Right renal cortex interstitium (tissue), 3 donors: ENCODE measurements around the gene GDF3. TPM values are rescaled to one million over a fixed set of nuclear protein-coding genes. Genes with fewer than 3 reads are reported as not detected.
"Not testable (repeated sequence)": the region's sequence is repeated elsewhere in the genome, so short reads cannot be mapped to it uniquely, and the experiment has no call there.

ENCODE experiments used
- DNase-seq, 3 donors: peaks; one replicate each; pipeline ENCODE4 v3.0.0-alpha.2; 2013; ENCODE audit warnings: low read depth in 3 of 3, low spot score in 2 of 3
- polyA plus RNA-seq, 3 donors: library from polyadenylated mRNA; unstranded; fragments of 120-200 nt; gene quantifications; one replicate each; pipeline ENCODE4 v1.2.1, GENCODE V29; 2013; ENCODE audit not compliant: insufficient read length in 3 of 3

GDF3 gene
- polyA plus RNA-seq, 3 donors, result 0.52 to 0.56 (median 0.55) TPM

DNA sequence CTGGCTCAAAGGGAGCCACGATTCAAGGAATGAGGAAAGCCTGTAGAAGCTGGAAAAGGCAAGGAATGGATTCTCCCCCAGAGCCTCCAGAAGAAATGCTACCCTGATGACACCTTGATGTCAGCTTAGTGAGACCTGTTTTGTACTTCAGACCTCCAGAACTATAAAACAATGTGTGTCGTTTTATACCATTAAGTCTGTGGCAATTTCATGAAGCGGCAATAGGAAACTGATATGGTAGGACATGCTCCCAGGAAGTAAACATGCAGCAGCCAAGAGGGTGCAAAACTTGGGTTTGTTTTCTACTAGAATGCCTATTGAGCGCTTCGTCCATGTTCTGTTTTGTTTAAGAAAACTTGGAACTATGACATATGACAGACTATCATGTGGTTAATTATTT is 27.4 kb downstream of the GDF3 start:
- DNase-seq, result no peak

DNA sequence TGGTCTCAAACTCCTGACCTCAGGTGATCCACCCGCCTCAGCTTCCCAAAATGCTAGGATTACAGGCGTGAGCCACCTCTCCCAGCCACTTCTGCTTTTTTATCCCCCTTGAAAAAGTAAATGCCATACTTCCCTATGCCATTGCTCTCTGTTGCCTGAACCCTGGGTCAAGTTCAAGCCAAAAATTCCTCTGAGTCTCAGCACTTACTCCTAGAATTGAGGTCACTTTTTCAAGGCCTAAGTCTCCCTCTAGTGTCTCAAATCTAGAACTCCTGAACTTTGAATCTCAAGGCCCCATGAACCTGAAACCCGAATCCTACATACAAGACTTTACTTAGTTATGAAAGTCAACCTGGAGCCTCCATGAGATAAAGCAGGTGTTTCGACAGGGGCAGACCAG is 28.4 kb downstream of the GDF3 start:
- no peak for DNase-seq

DNA sequence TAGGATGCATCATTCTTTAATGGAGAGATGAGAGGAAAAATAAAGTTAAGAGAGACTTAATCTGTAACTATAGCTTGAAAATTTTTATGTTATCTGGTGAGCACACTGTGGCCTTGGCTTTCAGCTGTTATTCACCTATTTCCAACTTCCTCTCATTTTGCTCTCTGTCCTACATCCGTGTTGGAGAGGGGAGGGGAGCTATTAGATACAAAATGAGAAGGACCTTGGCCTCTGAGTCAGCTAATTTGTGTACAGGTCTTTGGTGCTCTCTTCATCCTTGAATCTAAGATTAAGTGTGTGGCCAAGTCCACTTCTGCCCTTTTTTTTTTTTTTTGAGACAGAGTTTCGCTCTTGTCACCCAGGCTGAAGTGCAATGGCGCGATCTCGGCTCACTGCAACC is 29.0 kb downstream of the GDF3 start:
- no peak for DNase-seq

DNA sequence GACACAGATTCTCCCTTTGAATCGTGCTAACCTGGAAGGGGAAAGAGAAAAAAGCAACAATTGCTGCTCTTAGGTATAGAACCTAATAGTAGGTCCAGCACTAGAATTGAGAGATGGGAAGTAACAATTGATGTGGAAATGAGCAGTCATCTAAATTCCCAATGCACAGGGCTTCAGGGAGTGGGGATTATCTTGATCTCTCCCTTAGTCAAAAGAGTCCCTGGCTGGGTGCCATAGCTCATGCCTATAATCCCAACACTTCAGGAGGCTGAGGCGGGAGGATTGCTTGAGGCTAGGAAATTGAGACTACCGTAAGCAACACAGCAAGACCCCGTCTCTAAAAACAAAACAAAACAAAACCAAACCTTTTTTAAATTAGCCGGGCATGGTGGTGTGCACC is 33.8 kb downstream of the GDF3 start:
- DNase-seq, result no peak

DNA sequence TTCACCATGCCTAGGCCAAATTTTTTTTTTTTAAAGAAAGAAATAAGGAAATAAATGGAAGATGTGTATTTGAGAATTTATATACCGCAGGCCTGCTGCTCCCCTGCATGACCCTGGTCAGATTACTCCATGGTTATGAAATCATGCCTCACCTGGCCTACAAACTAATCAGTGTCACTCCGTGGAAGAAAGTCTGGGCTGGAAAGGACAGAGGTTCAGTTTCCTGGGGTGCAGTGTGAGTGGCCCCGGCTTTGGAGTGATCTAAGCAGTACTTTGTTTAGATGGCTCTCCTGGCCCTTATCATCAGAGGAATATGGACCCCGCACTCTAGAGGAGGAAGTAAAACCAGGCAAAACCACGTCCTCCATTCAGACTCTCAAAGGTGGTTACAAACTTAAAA is 39.5 kb downstream of the GDF3 start:
- DNase-seq, result no peak

DNA sequence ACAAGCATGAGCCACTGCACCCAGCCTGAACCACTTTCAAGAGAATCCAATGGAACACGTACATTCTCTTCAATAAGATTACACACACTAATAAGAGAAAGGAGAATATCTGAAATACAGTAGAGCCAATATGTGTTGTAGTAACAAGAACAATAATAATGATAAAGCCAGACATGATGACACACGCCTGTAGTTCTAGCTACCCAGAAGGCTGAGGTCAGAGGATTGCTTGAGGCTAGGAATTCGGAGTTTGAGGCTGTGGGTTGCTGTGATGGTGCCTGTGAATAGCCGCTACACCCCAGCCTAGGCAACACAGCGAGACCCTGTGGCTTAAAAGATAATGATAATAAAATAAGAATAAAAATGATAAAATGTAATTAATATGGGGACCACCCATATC is 45.5 kb downstream of the GDF3 start:
- DNase-seq, result no peak

DNA sequence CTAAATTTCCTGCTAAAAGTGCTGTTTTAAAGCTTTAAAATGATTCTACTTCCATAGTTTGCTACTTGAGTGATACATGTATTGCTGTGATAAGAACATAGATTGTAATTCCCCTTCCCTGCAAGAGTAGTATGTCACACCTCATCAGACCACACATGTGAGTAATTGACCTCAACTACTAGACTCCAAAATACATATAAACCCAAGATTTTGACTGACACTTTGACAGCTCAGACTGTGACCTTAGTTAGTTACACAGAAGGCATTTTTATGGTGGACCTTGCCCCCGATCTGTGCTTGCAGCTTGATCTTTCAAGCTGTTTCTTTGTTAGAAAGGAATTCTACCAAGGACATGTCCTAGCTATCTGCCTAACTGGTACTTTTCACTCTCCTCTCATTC is 48.5 kb downstream of the GDF3 start:
- DNase-seq, result no peak

DNA sequence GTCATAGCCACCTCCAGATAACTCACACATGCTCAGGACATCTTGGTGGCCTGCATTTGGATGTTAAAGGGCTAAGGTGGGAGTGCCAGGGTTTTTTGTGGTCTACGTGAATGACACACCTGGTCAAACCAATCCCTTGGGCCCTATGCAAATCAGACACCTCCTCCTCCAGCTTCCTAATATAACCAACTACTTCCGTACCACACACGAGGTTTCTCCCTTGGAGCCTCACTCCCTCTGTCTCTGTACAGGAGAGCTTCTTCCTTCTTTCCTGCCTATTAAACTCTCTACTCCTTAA is 49.4 kb downstream of the GDF3 start:
- no peak for DNase-seq

DNA sequence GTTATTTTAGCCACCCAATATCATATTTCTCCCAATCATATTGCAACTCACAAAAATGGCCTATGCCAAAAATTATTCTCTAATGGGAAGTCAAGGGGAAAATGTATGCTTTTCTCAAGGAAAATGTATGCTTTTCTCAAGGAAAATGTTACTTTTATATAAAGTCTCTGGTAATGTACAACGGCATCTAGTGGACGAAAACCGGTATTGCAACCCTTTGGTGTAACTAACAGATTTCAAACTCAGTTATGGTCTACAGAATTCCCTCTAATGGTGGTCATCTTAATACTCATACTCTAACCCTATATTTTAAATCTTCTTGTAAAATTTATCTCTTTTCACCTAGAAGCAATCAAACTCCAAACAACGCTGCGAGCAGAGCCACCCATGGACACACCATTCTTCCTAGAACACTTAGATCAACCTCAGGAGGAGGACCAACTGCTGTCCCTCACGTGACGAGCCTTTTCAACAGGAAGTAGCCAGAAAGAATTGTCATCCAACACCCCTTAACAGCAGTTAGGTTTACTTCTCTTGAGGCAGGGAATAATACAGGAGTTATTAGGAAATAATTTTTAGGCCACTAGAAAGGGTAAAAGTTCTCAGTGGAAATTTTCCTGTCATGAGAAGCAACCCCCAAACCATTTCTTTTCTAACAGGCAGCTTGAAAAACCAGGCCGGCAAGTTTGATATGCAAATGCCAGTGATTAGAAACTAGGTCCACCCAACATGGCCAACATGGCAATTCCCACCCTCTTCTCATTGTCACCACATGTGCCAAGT is 50.0 kb downstream of the GDF3 start:
- no peak for DNase-seq

DNA sequence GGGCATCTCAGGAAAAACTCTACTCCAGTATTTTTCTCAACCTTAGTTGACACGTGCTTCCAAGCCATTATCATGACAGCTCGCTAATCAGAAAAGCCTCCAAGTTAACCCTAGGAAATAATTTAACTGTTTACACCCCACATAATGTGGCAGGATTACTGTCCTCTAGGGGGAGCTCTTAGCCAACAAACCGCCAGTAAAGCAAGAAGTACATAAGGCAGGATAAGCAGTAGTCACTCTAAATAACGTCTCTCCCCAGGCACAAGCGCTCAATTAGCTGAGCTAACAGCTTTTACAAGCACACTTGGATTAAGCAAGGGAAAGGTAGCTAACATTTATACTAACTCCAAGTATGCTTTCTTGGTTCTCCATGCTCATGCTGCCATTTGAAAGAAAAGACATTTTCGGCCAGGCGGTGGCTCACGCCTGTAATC is 52.7 kb downstream of the GDF3 start:
- DNase-seq, result no peak

DNA sequence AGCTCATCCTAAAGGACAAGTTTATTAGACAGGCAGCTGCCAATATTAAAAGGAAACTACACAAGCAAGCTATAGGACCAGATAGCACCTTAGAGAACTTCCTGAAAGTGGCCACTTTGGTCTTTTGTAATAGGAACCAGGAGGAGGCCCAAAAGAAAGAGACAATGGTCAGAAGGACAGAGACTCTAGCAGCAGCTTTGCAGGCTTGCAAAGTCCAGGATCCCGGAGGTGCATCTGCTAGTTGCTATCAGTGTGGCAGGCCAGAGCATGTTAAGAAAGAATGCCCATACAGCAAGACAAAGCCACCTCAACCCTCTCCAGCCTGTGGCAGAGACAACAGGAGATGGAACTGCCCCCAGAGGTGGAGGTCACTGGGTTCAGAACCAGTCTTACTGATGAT is 53.3 kb downstream of the GDF3 start:
- no peak for DNase-seq

DNA sequence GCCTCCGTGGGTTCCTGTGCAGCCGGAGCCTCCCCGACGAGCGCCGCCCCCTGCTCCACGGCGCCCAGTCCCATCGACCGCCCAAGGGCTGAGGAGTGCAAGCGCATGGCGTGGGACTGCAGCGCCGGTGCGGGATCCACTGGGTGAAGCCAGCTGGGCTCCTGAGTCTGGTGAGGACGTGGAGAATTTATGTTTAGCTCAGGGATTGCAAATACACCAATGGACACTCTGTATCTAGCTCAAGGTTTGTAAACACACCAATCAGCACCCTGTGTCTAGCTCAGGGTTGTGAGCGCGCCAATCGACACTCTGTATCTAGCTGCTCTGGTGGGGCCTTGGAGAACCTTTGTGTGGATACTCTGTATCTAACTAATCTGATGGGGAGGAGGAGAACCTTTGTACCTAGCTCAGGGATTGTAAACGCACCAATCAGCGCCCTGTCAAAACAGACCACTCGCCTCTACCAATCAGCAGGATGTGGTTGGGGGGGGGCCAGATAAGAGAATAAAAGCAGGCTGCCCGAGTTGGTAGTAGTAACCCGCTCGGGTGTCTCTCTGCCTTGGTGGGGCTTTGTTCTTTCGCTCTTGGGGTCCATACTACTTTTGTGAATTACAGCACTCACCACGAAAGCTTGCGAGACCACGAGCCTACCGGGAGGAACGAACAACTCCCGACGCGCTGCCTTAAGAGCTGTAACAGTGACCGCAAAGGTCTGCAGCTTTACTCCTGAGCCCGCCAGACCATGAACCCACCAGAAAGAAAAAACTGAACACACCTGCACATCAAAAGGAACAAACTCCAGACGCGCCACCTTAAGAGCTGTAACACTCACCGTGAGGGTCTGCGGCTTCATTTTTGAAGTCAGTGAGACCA is 55.2 kb downstream of the GDF3 start:
- not testable (repeated sequence) for DNase-seq

Other genes with a start within 250 kb of the GDF3 start
- gene CD163, start 192.0 kb downstream of the GDF3 start, polyA plus RNA-seq, result 10 to 100 TPM in 2 of 3 donors, 1 to 10 TPM in 1; 9.4 to 11.1 (median 10.8) TPM
- gene APOBEC1, start 29.9 kb downstream of the GDF3 start, polyA plus RNA-seq, result not detected
- not detected for gene DPPA3, start 15.7 kb upstream of the GDF3 start, polyA plus RNA-seq
- gene CLEC4C, start 51.6 kb upstream of the GDF3 start, polyA plus RNA-seq, result under 1 TPM in 1 of 3 donors, not detected in 2; 0.28 TPM
- gene NANOGNB, start 69.4 kb upstream of the GDF3 start, polyA plus RNA-seq, result not detected
- gene NANOG, start 93.6 kb upstream of the GDF3 start, polyA plus RNA-seq, result under 1 TPM; 0.06 to 0.11 (median 0.06) TPM
- gene SLC2A14, start 177.1 kb upstream of the GDF3 start, polyA plus RNA-seq, result under 1 TPM; 0.28 to 0.40 (median 0.35) TPM
- gene SLC2A3, start 240.4 kb upstream of the GDF3 start, polyA plus RNA-seq, result 10 to 100 TPM; 13.5 to 17.8 (median 17.8) TPM